Hepatocyte (in vitro differentiated cells): ENCODE data around the gene ABCC6.

Experiments
- EZH2phosphoT487 ChIP-seq: fragments of 200-600 bp; sonication (generic); IDR thresholded peaks from one replicate; pipeline ENCODE4 v1.6.1; 2018; ENCODE audit warnings: antibody characterized with exemption, mild to moderate bottlenecking, low read depth, moderate library complexity; ENCODE audit not compliant: unreplicated experiment, severe bottlenecking
- TF ChIP-seq, protein P1 (sequence below): fragments of 200-600 bp; sonication (generic); IDR thresholded peaks from 2 replicates; pipeline ENCODE4 v1.5.1; 2016; ENCODE audit warnings: antibody characterized with exemption, mild to moderate bottlenecking; ENCODE audit not compliant: poor library complexity

DNA sequence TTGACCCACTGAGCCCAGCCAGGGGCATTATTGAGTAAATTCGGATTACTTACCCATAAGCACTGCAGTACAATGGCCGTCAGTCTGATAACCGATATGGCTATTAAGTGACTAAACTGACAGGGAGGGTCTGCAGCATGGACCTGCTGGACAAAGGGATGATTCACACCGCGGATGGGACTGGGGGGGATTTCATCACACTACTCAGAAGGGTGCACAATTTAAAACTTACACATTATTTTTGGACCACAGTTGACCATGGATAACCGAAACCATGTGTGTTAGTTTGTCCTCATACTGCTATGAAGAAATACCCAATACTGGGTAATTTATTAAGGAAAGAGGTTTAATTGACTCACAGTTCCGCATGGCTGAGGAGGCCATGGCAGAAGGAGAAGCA lies 106.5 kb downstream of the ABCC6 start:
- TF ChIP-seq, protein P1, sequence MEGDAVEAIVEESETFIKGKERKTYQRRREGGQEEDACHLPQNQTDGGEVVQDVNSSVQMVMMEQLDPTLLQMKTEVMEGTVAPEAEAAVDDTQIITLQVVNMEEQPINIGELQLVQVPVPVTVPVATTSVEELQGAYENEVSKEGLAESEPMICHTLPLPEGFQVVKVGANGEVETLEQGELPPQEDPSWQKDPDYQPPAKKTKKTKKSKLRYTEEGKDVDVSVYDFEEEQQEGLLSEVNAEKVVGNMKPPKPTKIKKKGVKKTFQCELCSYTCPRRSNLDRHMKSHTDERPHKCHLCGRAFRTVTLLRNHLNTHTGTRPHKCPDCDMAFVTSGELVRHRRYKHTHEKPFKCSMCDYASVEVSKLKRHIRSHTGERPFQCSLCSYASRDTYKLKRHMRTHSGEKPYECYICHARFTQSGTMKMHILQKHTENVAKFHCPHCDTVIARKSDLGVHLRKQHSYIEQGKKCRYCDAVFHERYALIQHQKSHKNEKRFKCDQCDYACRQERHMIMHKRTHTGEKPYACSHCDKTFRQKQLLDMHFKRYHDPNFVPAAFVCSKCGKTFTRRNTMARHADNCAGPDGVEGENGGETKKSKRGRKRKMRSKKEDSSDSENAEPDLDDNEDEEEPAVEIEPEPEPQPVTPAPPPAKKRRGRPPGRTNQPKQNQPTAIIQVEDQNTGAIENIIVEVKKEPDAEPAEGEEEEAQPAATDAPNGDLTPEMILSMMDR = no peak
- TF ChIP-seq EZH2phosphoT487 = no peak
